WI38 (cell line): ENCODE data around the gene AFF3.

Source experiments
- H3K4me3 ChIP-seq: 2 replicates; pipeline ENCODE4 v1.5.1; 2011; ENCODE audit warnings: low read depth, mild to moderate bottlenecking, control low read depth, low read length
- CTCF ChIP-seq: IDR thresholded peaks from 2 replicates; pipeline ENCODE4 v1.5.1; 2012; ENCODE audit warnings: low read depth, mild to moderate bottlenecking, control low read depth, low read length

The AFF3 gene

GRCh38 chr2:99678625-99679024, 463.8 kb downstream of the AFF3 start:
- TF ChIP-seq CTCF = no peak
- no peak overlapping the region for H3K4me3 ChIP-seq

GRCh38 chr2:99677814-99678213, 464.6 kb downstream of the AFF3 start:
- TF ChIP-seq CTCF = no peak

GRCh38 chr2:99675130-99675661, 467.2 kb downstream of the AFF3 start:
- no peak overlapping the region for H3K4me3 ChIP-seq
- no peak for TF ChIP-seq CTCF

More at GRCh38 chr2:99677814-99678213, 464.6 kb downstream of the AFF3 start:
- no peak overlapping the region for H3K4me3 ChIP-seq

GRCh38 chr2:99674090-99674489, 468.3 kb downstream of the AFF3 start:
- H3K4me3 ChIP-seq = no peak overlapping the region
- TF ChIP-seq CTCF = no peak

- H3K4me3 ChIP-seq = no peak overlapping the region
- no peak for TF ChIP-seq CTCF
Measured at GRCh38 chr2:99672766-99673350, 469.5 kb downstream of the AFF3 start.

GRCh38 chr2:99670768-99671734, 471.3 kb downstream of the AFF3 start:
- no peak overlapping the region for H3K4me3 ChIP-seq
- no peak for TF ChIP-seq CTCF

- no peak for TF ChIP-seq CTCF
- H3K4me3 ChIP-seq = no peak overlapping the region
Measured at GRCh38 chr2:99666256-99666655, 476.1 kb downstream of the AFF3 start.
